GM19238 (cell line): ENCODE data around the gene CLEC18A.
"Not testable (repeated sequence)": the region's sequence is repeated elsewhere in the genome, so short reads cannot be mapped to it uniquely, and the experiment has no call there.

Experiments
- DNase-seq: peaks from one replicate; pipeline ENCODE4 v3.0.0; 2011; ENCODE audit warnings: low spot score; ENCODE audit not compliant: insufficient read length

The CLEC18A gene

DNA sequence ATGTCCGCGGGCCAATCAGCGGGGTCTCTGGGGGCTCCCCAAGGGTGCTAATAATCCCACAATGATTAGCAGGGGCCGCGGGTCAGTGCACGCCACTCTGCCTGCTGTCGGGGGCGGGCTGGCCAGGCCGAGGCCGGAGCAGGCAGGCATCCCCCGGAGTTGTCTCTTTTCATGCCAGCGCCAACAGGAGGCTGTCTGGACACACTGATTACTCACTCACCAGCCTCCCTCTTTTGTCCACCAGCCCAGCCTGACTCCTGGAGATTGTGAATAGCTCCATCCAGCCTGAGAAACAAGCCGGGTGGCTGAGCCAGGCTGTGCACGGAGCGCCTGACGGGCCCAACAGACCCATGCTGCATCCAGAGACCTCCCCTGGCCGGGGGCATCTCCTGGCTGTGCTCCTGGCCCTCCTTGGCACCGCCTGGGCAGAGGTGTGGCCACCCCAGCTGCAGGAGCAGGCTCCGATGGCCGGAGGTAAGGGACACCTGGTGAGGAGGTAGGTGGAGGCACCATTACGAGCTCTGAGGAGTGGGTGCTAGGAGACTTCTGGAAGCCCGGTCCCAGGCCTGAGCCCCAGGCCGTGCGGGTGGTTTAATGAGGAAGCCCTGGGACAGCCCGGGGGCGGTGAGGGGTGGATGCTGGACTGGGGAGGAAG, at the start of gene CLEC18A:
CLEC18A (plus strand) TSS at position 318 of the 655 bp plus-strand sequence; CDS start at position 351, 33 bp downstream.
- DNase-seq = not testable (repeated sequence)

DNA sequence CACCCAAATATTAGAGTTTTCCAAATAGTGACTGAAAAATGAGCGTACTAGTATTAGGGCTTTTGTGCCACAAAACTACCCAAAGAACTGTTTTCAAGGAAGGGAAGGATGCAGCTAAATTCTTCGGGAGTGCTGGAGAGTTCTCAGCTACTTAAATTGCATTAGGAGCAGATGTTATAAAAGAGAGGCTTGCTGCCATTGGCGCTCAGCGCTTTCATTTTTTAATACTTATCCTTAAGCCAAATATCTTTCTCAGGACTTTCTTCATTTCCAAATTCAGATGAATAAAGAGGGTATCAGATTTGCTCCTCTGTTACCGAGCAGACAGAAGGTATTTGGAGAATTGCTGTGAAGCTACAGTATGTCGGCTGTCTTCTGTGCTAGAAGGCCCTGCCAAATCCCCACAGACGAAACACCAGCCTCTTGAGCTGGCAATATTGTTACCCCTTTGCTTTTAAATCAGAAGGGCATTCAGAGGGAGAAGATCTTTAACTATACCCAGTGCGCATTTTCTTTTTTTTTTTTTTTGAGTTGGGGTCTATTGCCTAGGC, 47.2 kb upstream of the CLEC18A start:
- DNase-seq = no peak

DNA sequence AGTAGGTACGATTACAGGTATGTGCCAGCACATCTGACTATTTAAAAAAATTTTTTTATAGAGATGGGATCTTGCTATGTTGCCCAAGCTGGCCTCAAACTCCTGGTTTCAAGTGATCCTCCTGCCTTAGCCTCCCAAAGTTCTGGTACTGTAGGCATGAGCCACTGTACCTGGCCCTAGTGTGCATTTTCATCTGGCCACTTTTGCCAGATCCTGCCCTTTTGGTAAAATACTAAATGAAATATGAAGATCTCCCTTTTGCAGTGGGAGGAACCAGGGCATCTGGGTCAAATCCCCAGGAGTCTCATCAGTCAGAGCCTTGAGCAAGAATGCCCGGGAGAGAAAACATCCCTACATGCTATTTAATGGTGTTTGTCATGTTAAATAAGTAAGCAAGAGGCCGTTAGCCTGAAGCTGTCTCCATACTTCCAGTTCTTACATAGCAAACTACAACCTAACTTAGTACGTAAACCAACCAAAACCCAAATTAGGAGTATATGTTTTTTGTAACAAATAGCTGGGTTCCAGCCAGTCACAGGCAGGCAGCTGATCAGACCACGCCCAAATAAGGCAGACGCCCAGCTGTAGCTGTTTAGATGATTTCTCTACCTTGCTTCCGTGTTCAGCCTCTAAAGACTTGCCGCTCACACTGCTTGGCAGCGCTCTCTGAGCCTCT, 46.5 kb upstream of the CLEC18A start:
- no peak for DNase-seq

DNA sequence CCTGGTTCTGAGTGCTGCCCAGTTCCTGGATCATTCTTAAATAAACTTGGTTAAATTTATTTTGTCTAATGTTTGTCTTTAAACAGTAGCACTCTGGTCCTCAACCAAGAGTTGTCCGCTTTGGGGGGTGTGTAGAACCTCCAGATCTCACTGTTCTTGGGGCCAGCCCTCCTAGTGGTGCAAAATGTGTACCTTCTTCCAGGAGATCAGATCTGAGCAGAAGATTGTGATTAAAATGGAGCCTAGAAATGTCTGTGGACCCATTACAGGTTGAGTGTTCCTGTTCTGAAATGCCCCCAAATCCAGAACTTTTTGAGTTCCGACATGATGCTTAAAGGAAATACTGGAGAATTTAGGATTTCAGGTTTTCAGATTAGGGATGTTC, 46.0 kb upstream of the CLEC18A start:
- no peak for DNase-seq

DNA sequence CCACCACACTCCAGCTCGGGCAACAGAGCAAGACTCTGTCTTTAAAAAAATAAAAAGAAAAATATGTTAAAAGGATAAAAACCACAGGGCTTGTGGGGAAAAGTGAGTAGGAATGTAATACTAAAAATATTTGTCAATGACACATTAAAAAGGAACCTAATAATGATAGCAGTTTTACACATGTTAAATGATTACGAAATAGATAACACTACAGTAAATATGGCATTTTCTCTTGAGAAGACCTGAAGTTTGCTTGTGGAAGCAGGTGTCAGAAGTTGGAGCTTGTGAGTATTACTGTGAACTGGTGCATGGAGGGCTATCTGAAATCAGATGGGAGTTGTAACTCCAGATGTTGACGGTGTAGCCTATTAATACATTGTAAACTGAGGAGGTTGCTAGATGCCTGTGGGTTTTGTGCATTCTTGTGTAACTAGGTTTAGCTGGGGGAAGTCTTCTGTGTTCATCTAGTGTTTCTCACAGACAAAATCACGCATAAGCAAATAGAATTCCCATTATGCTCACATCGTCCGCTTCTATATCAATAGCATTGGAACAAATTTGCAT, 44.2 kb upstream of the CLEC18A start:
- no peak for DNase-seq

DNA sequence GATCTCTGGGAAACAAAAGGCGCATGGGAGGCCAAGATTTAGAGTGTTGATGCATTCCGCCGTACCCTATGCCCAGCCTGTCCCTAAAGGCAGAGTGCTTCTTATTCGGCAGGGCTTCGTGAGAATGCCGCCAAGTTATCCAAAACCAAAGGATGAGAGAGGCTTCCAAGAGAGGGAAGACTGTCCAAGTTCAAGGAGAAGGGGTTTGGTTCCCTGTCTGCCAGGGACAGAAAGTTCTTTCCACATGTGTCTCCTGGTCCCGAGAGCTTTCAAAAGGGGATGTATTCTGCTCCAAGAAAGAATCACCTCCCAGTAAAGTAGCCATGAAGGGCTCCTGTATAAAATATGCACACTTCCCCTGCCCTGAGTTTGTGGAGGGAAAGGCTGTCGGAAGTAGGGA, 42.1 kb upstream of the CLEC18A start:
- no peak for DNase-seq

DNA sequence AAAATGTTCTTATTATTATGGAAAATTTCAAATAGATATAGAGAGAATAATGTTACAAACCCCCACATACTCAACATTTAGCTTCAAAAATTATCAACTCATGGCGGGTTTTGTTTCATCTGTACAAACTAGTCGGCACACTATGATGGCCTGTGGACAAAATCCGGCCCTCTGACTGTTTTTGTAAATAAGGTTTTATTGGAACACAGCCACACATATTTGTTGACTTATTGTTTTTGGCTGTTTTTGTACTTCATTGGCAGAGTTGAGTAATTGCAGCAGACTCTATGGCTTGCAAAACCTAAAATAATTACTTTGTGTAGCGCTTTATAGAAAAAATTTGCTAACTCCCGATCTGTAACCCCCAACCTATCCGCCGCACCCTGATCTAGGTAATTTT, 41.4 kb upstream of the CLEC18A start:
- DNase-seq = no peak

DNA sequence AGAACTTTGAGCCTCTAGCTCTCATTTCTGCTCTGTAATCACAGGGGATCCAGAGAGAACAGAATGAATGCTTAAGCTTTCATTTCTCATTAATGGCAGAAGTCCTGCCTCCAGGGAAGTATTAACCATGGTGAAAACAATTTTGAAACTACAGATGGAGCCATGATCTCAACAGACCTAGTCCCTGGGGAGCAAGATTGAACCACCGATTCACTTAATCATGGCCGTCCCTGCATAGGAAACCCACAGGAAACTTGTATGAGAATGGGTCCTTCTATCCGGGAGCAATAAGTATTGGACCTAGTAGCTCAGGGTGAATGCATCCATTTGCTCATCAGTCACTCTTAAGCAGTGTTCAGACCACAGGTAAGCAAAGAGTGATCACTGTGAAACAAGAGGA, 40.2 kb upstream of the CLEC18A start:
- DNase-seq = no peak

DNA sequence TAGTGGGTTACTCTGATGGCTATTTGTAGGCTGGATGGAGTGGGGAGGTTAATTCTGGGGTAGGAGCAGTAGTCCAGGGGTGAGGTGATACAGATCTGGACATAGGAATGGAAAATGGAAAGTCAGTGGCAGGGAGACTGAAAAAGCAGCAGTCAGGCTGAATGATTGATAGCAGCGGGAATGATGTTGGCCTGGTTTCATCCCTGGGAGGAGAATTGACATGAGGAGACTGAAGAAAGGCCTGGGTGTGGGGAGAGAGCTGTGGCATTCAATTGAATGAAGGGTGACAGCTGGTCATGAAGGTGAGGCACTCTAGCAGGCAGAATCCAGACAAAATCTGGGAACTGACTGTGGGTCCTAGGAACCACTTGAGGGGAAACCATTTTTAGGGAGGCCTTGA, 34.7 kb upstream of the CLEC18A start:
- no peak for DNase-seq

DNA sequence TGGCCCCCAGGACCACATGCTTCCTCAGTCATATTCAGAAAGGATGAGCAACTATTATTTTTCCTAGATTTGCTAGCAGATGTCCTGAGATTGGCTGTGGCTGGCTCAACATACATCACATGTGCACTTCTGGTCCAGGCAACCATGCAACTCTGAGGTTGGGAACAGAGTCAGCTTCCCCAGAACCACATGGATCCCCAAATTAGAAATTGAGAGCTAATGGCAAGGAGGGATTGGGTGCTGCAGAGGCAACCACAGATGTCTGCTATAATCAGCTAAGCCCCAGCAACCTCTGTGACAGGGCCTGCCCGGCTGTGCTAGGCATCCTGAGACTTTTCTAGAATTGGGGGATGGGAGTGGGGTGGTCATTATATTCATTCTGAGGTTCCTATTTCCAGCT, 33.8 kb upstream of the CLEC18A start:
- no peak for DNase-seq

DNA sequence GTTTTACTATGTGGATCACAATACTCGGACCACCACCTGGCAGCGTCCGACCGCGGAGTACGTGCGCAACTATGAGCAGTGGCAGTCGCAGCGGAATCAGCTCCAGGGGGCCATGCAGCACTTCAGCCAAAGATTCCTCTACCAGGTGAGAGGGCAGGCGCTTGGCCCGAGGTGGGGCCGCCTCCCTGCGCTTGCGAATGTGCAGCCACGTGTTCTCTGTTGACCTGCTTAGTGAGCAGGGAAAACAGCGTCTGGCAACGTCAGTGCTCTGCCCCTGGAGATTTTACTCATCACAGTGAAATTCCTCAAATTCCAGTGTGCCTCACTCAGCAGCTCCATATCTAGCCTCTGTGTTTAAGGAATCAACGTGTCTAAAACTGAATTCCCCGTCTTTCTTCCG, 33.4 kb upstream of the CLEC18A start:
- no peak for DNase-seq

DNA sequence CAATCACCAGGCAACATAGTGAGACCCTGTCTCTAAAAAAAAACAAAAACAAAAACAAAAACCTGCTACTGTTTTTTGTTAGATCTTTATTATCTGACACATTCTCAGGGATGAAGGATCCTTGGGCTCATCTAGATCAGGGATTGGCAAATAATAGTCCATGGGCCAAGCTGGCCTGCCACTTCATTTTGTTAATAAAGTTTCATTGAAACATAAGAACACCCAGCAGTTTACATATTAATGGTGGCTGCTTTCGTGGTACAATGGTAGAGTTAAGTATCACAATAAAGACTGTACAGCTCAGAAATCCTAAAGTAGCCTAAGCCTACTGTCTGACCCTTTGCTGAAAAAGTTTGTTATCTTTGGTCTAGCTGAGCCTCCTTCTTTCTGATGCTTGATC, 32.9 kb upstream of the CLEC18A start:
- DNase-seq = no peak

DNA sequence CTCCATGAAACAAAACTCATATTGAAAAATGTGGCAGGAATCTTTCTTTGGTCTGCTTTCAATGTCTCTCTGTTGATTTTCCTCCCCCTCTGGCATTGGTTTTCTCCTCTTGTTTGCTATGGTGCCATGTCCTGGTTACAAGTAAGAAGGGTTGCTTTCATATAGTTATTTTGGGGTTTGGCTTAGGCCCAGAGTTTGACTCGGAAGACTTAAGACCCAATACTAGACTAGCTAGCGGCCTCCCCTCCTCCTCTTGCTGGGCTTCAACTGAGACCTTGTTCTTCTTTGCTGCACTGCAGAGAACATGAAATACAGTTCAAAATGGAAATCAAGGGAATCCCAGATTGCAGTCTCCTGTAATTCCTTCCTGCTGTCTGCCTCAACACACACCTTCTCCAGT, 30.0 kb upstream of the CLEC18A start:
- DNase-seq = no peak

DNA sequence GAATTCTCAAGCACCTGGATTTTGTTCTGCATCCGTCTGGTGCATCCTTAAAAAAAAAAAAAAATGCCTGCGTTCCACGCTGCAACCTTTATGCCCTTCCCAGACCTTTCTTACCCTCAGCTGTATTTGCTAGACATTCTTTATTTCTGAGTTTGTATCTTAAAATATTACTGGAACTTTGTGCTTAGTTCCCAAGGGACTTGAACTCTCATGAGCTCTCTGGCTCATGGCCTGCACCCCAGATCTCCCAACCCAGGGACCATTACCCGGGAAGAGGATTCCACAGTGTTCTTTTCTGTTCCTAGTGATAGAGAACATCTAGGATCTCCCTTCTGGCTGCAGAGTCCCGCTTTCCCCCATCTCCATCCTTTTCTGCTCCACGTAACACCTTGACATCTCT, 28.9 kb upstream of the CLEC18A start:
- no peak for DNase-seq

DNA sequence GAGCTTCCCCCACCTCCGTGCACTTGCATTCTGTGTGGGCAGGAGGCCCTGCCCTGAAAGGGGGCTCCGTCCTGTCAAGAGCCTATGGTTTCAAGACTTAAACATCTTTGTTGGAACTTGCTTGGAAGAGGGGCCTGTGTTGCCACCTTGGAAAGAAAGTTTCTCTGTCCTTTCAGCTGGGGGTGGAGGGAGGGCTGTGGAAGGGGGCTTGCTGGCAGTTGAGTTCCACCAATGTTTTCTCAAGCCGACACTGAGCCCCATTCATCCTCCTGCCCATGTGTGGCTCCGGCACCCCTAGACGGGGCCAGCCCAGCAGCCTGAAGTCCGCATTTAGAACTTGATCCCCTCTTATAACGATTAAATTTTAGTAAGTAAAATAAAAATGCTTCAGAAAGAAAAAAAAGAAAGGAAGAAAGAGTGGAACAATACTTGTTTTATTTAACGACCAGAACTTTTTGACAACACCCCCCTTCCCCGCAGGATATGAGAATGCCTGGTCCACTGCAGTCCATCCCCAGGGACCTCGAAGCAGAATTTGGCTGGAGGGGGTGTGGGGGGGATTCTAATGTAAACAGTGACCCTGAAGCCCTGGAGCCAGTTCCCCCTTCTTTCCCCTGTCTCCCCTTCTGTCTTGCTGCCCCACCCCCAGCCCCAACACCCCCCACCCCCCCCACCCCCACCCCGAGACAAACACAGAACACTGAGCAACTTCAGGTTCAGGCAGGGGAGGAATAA, 26.9 kb upstream of the CLEC18A start:
- no peak for DNase-seq

DNA sequence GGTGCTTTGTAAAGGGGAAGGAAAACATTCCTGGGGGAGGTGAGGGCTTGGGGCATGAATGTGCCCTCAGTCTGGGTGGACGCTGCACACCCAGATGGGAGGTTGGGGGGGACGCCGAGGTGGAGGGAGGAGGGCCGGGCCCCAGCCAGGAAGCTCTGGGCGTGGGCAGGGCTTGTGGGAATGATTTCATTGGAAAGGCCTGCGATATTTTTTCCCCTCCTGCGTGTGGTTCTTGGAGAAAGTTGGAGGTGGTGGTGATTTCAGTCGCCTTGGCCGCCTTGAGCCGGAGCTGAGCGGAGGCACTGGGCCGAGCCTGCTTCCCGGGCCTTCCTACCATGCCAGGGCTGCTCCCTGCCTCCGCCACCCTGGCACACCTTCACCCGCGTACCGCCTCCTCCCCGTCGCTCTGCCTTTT, 26.4 kb upstream of the CLEC18A start:
- no peak for DNase-seq

DNA sequence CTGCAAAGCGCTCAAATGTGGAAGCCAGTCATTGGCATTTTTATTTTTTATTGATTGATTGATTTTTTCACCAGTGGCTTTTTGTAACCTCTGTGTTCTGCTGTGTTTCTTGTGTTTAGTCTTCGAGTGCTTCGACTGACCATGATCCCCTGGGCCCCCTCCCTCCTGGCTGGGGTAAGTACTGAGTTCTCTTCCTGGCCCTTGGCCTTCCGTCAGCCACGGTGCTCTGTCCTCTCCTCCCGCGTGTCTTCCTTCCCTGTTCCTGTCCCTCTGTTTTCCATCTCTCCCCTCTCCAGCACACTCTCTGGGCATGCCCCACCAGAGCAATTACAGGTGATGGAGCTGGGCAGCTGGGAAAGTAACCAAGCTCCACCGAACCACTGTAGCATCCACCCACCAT, 25.8 kb upstream of the CLEC18A start:
- DNase-seq = no peak

DNA sequence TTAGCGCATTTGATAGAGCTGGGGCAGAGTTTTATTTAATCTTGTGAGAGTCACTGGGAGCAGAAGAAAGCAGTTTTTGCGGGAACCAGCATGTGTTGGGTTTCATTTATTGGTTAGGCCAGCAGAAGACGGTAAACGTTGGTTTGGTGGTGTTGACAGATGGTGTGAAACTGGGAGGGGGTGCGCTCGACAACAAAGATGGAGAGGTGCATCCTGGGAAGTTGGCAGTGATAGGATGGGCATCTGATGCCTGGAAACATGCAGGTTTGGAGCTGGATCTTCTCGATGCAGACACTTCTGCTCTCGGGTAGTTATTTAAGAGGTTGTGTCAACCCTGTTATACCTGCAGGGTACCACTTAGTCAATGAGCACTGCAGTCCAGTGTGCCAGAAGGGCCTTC, 24.9 kb upstream of the CLEC18A start:
- DNase-seq = no peak

DNA sequence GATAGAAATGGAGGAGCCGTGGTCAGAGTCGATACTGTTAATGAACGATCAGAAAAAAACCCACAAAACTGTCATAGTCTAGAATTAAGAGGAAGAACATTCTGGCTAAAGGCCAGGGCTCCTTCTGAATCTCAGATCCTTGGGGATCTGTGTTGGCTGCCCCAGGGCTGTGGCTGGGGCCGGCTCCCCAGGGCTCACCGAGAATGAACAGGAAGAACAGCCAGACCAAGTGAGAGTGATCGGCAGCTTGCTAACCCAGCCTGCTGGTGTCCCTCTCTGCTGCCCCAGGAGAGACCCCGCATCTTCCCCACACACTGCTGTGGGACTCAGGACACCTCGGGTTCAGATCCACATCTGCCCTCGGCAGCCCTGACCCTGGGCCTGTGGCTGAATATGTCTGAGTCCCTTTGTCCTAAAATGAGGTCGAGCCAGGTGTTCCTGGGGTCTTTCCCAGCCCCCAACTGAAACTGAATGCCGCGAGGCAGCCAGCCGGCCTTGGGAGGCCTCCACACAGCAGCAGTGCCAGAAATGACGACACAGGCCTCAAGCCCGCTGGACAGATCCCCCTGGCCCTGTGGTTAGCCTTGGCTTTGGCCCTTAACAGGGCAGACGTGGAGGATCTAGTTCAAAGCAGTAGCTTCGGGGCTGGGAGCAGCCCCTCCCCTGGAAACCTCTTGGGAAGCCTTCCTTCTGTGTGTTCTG, 23.9 kb upstream of the CLEC18A start:
- DNase-seq = no peak

DNA sequence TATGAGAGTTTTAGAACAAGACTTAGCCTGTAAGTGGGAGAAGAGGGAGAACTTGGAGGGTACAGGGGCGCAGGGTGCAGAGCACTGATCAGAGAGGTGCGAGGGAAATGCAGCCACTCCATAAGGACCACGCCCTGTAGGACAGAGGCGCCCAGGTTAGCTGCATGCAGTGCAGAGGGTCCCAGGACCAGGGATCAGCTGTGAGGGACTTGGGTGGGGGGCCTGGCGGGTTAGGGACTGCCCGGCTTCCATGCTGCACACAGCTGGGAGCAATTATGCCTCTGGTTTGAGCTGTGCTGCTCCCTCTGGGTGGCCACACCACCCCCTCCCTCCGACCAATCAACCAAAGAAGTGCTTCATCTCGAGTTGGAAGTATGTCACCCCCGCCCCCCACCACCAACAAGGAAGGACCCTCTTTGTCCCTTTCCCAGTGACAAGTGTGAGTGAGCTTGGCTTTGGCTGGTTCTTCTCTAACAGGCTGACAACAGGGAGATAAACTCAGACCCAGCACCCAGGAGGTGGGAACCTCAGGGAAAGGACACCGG, 22.2 kb upstream of the CLEC18A start:
- no peak for DNase-seq

DNA sequence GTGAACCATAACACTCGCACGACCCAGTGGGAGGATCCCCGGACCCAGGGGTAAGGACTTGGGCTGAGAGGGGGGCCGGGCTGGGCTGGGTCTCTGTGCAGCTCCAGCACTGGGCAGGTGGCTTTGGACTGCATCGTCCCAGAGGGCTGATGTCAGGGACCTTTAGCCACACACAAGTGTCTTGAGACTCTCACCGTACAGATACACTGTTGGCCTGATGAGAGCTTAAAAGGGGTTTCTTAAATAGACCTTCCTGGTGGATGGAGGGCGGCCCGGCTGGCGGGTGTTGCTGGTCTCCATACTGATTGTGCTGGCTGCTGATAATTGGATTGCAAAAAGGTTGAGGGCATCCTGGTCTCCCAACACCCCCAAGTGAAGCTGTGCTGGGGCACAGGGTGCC, 21.7 kb upstream of the CLEC18A start:
- no peak for DNase-seq
